HG03108 (cell line): ENCODE data around the gene SPECC1.
A peak's percentile ranks its signal among the peaks of the same experiment; 100 is the strongest.
"Not testable (repeated sequence)": the region's sequence is repeated elsewhere in the genome, so short reads cannot be mapped to it uniquely, and the experiment has no call there.

ENCODE experiments used
- ATAC-seq: cut with Tn5 transposase; IDR thresholded peaks from one replicate; pipeline ENCODE4 v1.9.1; 2021; ENCODE audit warnings: moderate library complexity; ENCODE audit not compliant: unreplicated experiment

The SPECC1 gene

DNA sequence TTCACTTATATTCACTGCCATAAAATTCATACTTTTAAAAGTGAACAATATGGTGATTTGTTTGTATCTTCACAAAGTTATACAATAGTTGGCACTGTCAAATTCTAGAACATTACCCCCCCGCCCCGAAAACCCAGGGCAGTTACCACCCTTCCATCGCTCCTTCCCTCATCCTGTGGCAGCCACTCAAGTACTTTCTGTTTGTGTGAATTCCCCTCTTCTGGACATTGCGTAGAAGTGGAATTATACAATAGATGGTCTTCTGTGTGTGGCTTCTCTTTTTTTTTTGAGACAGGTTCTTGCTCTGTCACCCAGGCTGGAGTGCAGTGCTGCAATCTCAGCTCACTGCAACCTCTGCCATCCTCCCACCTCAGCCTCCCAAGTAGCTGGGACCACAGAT, 58.6 kb downstream of the SPECC1 start:
- ATAC-seq = no peak

DNA sequence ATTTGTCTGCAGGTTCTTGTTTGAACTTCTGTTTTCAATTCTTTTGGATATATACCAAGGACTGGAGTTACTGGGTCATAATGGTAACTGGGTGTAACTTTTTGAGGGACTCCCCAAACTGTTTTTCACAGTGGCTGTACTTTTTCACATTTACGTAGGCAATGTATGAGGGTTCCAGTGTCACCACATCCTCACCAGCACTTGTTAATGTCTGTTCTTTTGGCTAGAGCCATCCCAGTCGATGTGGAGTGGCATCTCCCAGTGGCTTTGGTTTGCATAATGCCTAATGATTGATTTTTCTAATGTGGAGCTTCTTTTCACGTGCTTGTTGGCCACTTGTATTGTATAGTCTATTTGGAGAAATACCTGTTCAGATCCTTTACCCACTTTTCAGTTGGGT, 59.3 kb downstream of the SPECC1 start:
- ATAC-seq = no peak

DNA sequence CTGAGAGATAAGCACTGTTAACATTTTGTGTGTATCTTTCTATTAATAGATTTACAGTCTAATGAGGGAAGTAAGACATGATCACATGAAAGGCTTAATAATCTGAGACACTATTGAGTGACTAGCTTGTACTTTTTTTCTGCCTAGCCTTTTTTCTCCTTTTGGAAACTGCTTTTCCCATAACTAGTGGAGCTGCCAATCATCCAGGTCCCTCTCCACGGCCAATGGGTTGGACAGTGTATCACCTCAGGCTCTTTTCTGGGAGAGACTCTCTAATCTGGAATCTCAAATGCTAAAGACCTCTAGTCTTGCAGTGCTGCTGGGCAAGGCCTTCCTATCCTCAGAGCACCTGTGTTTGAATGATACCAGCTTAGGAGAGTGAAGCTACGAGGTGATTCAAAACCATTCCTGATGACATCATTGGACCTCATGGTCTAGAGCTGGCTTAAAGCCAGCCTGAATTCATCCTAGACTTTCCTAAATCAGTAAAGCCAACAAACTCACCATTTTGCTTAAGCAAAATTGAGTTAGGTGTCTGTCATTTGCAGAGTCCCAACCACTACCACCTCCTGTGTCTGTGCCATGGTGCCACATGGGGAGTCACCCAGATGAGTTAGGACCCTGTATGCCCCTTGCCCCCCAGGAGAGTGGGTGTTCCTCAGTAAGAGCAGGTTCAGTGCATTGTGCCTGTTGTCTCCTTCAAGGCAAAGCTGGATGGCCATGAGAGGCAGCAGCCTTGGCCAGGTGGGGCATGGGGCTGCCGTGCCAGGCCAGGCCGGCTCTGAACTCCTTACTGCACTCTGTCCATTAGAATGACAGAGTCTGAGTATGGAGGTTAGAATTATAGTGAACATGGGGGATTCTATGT, 62.9 kb downstream of the SPECC1 start:
- no peak for ATAC-seq

DNA sequence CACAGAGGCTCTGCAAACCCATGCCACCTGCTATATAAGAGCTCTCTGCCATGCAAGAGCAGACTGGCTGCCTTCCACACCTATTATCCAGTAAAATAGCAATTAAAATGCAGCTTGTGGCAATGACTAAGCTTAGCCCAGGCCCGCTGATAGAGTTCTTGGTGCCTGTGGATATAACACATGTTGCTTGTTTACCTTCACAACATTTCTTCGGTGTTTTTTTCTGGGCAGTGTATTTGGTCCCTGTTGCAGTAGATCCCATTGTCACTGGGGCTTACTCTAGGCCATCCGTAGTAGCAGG, 63.5 kb downstream of the SPECC1 start:
- ATAC-seq = no peak

DNA sequence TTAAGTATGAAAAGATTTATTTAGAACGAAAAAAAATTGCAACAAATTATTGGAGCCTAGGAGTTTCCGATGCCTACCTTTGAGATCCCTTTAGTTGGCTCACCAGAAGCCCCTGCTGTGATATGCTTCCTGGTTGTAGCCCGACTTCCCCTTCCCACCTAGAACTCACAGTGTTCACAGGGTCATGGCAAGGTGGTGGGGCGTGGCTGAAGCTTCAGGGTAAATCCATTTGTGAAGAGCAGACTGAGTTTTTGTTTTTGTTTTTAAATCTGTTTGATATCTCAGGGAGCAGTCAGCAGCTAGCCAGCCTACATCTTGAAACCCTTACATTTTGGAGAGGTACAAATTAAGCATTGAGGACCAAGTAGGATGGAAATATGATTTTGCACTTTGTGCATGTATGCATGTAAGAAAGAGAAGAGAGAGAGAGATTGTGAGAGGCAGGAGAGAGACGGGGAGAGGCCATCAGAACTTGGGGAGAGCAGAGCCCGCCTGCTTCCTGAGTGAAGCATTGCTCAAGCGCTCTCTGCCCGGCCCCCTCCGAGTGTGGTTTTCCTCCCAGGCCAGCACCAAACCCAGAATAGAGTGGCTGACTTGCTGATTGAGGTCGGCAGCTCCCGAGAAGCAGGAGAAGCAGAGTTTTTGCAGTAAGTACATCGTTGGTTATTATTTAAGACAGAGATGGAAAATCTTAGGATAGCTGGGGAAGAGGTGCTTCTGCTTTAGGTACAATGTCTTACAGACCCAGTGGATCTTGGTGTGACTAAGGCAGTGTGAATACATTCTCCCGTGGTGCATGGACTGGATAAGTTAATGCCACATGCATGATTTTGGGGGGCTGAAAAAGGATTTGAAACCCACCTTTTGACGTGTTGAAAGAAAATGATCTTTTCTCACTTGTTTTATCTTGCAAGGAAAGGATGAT, 64.2 kb downstream of the SPECC1 start:
- ATAC-seq = no peak

DNA sequence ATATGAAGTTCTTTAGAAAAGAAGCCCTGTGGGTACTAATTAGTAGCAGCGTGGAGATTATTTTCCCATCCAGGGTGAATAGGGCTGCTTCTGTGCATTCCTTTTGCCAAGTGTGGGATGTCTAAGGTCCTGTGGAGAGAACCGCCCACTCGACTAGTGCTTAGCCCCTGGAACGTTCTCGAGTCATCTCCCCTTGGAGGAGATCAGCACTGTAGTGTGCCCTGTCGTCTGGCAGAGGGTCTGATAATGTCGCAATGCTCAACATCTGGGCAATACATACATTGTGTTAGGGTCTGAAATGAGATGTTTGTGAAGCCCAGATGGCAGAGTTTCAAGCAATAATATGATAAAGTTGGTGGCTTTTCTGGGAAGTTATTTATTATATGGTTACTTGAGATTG, 64.8 kb downstream of the SPECC1 start:
- ATAC-seq = no peak

DNA sequence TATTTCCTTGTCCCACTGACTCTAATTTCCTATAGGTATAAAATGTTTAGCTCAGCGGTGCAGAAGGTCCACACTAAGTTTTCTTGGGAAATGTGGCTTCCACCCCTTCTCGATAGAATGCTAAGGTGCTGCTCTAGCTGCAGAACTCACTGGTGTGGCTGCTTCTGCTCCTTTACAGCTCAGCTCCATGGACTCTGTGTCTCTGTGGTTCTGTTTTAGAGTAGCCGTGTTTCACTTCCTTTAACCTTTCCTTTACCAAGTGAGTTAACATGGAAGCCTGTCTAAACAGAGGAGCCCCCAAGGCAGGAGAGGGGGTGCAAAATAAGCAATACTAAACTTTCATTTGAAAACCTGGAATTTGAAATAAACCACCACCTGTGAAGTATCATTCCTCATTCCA, 65.3 kb downstream of the SPECC1 start:
- peak; percentile 44 for ATAC-seq

DNA sequence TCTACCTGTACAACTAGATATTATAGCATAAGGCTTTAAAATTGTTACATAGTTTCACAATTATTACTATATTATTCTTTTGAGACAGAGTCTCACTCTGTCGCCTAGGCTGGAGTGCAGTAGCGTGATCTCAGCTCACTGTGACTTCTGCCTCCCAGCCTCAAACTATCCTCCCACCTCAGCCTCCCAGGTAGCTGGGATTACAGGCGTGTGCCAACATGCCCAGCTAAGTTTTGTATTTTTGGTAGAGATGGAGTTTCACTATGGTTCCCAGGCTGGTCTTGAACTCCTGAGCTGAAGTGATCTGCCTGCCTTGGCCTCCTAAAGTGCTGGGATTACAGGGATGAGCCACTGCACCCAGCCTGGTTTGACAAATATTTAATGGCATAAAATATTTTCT, 67.0 kb downstream of the SPECC1 start:
- ATAC-seq = not testable (repeated sequence)

DNA sequence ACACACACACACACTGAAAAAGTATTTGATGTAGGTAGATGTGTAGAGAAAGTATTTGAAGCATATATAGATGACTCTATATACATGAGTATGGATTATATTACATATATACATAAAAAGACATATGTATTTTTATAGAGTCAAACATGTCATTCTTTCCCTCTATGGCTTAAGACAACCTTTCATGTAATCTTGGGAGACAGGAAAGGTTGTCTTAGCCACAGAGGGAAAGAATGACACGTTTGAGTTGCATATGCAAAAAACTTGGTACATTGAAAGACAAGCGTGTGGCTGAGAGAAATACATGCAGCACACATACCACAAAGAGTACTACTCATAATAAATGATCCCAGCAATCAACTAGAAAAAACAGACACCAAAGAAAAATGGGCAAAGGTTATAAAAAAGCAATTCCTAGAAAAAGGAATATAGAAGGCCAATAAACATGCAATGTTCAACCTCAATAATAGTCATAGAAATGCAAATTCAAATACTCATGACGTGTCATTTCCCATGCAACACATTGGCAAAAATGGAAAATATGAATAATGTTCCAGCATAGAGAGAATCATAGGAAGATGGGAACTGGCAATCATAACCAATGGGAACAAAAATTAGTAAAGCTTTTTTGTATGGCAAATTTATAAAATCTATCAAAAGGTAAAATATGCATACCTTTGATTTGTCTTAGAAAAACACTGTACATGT, 69.0 kb downstream of the SPECC1 start:
- ATAC-seq = no peak

DNA sequence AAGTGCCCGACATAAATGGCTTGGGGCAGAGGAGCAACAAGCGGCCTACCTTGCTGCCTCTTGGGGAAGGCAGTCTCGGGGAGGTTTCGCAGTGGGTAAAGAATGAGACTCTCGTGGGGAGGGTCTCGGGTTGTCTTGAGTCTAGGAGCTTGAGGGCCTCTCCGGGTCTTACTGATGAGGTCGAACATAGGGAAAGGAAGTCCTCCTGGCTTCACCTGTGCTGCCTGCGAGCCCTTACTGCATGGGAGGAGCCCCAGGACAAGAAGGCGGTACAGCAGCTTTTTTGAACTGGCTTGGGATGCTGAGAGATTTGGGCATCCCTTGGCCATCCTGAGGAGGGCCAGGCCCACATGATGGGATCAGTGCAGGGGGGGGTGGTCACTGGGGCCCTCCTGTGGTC, 71.4 kb downstream of the SPECC1 start:
- no peak for ATAC-seq

DNA sequence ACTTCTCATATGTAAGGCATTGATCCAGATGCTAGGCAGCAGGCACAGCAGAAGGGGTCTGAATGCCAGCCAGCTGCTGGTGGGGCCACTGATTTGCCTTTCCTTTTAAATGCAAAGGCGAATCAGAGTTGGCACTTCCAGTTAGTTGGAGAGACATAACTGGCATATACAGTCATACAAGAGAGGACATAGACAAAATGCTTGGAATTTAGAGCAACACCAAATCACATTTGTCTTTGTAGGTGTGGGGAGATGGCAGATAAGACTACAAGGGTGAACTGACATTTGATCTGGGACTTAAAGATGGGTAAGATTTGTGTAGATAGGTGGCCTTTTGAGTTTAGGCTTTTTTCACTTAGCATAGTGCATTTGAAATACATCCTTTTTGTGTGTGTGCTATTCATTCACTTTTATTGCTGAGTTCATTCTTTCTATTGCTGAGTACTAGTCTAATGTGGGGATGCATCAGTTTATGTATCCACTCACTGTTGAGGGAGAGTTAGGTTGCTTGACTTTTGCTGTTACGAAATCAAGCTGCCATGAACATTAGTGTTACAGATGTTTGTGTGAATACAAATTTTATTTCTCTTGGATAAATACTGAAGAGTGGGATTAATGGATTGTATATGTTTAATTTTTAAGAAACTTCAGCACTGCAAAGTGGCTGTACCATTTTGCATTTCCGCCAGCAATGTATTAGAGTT, 74.1 kb downstream of the SPECC1 start:
- ATAC-seq = no peak

DNA sequence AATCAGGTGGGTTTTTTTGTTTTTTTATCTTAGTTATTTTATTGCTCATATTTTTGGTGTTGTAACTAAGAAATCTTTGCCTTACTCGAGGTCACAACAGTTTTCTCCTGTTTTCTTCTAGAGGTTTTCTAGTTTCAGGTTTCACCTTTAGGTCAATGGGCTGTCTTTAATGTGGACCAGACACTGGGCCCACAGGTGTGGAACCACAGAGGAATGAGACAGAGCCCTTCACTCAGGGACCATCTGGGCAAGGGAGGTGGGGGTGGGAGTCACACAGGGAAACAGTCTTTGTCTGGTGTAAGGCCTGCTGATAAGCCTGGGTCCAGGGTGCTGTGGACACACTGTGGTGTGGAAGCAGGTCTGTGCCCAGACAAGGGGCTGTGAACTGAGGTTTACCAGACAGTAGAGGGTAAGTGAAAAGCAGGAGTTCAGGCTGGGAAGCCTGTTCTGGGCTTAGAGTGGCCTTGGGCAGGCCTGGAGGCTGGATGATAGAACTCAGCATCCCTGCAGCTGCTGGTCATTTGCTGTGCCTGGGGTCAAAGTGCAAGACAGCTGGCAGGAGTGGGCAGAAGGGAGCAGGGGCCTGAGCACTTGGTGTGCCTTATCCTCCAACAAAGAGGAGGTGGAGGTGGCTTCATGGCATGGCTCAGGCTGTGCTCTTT, 75.6 kb downstream of the SPECC1 start:
- ATAC-seq = no peak

DNA sequence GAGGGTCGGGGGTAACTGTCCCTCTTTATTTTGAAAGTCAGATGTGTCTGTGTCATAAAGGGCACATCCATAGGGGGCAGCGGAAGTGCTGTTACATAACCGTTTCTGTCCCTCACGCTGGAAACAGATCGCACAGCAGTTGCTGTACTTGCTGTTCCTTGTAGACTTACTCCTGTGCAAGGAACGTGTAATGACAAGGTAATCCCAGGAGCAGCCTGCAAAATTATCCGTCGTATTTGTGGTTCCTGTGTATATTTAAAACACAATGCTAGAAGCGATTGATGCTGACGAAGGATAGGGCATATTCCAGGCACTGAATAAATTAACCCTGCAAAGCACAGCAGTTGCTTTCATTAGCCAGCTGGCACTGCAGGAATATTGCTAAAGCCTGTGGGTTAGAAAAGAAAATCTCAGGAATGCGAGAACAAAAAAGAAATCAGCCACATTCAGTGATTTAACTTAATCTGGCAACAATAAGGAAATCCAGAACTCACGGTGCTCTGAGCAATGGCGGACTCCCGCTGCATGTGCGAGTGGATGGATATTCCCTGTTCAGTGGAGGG, 76.2 kb downstream of the SPECC1 start:
- no peak for ATAC-seq

DNA sequence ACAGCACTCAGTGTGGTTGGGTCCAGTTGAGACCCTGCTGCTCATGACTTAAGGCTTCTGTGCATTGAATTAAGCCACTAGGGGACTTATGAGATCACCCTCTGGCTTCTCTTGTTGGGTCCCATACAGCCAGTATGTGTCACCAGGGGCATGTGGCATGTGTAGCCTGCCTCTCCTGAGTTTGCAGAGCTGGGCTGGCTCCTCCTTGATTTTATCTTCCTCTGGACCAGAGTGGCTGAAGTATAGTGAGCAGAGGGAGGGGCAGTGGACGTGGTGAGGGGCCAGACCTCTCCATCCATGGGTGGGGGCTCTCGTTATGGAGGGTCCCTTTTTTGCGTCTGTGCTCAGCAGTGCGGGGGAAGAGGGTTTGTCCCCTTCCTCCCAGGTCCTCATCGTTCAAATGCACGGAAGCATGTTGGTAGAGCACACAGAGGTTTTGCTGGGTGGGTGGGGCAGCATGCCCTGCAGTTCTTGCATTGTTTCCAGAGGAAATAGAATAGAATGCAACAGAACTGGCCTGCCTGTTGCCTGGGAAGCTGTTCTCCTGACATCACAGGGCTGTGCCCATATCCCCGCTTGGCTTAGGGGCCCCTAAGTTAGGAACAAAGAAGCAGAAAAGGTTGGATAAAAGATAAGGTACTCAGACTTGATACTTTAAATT, 77.4 kb downstream of the SPECC1 start:
- ATAC-seq = no peak

DNA sequence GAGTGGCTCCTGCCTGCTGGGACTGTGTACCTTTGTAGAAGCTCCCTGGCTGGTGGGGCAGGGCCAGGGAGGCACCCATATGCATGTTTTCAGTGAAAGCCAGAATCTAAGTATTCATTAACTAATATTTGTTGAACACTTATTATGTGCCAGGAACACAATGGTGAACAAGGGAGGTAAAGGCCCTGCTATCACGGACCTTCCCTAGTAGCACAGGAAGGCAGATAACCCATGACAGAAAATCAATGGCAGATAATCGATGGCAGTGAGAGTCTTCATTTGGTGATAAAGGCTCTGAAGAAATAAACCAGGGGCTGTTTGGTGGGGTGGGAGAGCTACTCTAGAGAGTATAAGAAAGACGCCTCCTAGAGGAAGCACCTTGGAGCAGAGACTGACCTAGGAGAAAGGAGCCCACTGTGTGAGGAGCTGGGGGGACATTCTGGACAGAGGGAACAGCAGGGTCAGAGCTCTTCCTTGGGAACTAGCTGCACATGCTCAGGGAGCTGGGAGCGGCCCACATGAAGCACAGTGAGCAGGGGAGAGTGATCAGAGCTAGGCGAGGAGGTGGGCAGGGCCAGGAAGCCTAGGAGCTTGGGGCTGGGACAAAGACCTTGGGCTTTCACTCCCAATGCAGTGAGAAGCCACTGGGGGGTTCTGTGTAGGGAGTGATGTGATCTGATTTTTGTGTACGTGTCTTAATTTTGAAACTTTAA, 78.5 kb downstream of the SPECC1 start:
- ATAC-seq = no peak

DNA sequence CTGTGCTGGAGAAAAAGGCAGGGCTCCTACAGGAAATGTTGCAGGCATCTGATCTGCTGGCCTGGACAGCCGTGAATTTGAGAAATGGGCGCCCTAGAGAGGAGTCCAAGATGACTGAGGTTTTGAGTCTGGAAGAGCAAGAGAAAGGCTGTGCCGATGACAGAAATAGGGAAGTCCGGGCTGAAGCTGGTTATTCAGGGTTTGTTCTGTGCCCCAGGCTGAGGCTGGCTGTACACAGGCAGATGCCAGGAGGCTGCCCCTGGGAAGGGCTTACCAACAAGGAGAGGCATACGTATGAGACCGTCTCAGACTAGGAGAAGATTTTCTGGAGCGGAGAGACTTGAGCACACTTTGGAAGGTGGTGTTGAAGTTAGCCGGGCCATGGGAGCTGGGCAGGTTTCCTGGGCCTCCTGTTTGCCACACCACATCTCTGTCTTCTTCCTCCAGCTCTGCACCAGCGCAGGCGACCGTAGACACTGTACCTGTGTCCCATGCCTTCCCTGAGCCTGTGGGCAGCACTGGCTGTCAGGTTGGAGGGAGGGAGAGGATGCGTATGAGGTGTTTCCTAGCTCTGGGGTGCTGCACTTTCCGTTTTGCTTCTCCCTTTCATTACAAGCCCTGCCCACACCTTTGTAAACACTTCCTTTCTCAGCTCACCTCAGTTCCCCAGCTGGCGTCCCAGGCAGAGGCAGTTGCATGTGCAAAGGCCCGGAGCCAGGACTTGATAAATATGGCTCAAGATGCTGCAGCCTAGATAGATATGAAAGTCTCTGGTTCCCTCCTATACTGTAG, 80.8 kb downstream of the SPECC1 start:
- no peak for ATAC-seq

DNA sequence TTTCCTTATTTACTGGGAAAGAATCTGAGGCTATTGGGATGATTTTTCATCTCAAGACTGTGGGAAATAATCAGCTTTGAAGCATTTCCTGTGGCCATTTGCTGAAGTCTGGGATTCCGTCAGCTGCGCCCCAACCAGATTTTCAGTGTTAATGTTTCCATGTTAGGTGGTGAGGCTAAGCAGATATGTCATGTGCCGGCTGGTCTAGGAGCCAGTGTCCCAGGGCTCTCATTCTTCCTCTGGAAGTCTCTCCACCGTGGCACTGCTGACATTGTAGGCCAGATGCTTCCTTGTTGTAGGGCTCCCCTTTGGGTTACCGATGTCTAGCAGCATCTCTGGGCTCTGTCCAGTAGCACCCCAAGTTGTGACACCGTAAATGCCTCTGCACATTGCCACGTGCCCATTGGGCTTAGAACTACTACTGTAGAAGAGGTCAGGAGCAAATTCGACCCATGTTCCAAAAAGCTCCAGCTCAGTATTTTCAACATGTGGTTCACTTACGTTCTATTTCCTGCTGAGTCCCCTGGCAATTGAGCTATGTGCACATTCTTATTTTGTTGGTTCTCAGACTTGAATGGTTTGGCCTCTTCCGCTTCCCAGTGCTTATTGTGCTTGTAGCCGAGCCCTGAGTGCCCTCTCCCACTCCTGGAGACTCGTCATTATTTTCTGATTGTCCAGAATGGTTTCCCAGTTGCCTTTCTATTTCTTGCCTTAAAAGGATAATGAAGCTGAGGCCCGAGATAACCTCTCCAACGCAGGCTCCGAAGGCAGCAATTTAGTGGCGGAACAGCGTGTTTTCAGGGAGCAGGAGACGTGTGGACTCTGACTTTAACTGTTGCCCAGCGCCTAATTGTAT, 82.2 kb downstream of the SPECC1 start:
- no peak for ATAC-seq
